ENCODE results near the gene TRPC4. TPM values are rescaled to one million over a fixed set of nuclear protein-coding genes. Genes with fewer than 3 reads are reported as not detected.

The TRPC4 gene
- total RNA-seq, 1 experiment from 2014 or later: 19.0 TPM

DNA sequence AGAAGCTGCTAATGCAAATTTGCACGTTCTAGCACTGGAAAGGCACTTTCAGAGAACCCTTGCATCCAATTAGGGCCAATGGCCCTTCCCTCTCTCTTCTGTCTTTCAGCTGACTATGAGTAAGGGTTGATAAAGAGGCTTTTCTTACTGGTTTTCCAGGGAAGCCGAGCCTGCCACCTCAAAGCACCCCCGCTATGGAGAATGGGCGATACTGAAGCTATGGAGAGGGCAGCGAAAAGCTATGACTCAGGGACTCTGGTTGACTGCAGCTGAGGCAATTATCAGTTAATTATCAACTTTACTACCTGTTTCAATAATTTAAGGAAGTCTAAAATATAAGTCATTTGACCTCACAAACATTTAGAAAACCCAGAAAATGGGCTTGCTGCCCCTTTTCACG lies 115.8 kb downstream of the TRPC4 start:
- no peaks in the 10 kb centered on the region for H3K23me2 ChIP-seq (ENCODE audit: insufficient read length, low read depth, low read length, poor library complexity, severe bottlenecking)
- no peak overlapping the region for H2BK5ac ChIP-seq (ENCODE audit: insufficient read length, low read length)
- H2BK15ac ChIP-seq (ENCODE audit: low read depth, low read length): no peak overlapping the region
- H4K5ac ChIP-seq (ENCODE audit: insufficient read length, low read depth, low read length): no peak overlapping the region
- WGBS (ENCODE audit: extremely low coverage, insufficient read length, low lambda C conversion rate): no CpG with 5 or more reads among the region's 6 CpGs
- no peaks in the 10 kb centered on the region for H3K9me3 ChIP-seq (ENCODE audit: control insufficient read depth, low read depth, low read length)
- H3K56ac ChIP-seq (ENCODE audit: insufficient read length, low read depth, low read length): no peak overlapping the region
- no peak overlapping the region for H3K27ac ChIP-seq (ENCODE audit: insufficient read length, low read depth, low read length)
- no peak overlapping the region for H2BK12ac ChIP-seq (ENCODE audit: insufficient read length, low read depth, low read length)
- Mint-ChIP-seq H3K4me3 (no peak overlapping the region), H3K27ac (no peak overlapping the region; a peak in 1 of 7 replicates), H3K36me3 (ENCODE audit: insufficient read depth in 1 of 3, low read depth in 3 of 3) (no peaks in the 10 kb centered on the region; a peak in 1 of 7 replicates), H3K27me3 (ENCODE audit: low read depth) (no peaks in the 10 kb centered on the region), H3K4me1 (peaks cover 0 to 11% of the 10 kb centered on the region in 2 experiments; a peak in 2 of 4 replicates), H3K9me3 (no peaks in the 10 kb centered on the region)
- H2BK120ac ChIP-seq (ENCODE audit: low read depth, low read length, poor library complexity, severe bottlenecking): no peak overlapping the region
- no peak overlapping the region for H3K23ac ChIP-seq (ENCODE audit: insufficient read length, low read depth, low read length)
- no peak overlapping the region for H3K14ac ChIP-seq (ENCODE audit: insufficient read depth, low read length)
- no peaks in the 10 kb centered on the region for H3K27me3 ChIP-seq (ENCODE audit: insufficient read depth, low read length)
- H4K20me1 ChIP-seq (ENCODE audit: control insufficient read depth, insufficient read depth, insufficient read length): no peaks in the 10 kb centered on the region
- TF ChIP-seq, protein P1, sequence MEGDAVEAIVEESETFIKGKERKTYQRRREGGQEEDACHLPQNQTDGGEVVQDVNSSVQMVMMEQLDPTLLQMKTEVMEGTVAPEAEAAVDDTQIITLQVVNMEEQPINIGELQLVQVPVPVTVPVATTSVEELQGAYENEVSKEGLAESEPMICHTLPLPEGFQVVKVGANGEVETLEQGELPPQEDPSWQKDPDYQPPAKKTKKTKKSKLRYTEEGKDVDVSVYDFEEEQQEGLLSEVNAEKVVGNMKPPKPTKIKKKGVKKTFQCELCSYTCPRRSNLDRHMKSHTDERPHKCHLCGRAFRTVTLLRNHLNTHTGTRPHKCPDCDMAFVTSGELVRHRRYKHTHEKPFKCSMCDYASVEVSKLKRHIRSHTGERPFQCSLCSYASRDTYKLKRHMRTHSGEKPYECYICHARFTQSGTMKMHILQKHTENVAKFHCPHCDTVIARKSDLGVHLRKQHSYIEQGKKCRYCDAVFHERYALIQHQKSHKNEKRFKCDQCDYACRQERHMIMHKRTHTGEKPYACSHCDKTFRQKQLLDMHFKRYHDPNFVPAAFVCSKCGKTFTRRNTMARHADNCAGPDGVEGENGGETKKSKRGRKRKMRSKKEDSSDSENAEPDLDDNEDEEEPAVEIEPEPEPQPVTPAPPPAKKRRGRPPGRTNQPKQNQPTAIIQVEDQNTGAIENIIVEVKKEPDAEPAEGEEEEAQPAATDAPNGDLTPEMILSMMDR (conservative IDR thresholded peaks at IDR 0.05): no peak
- H3T11ph ChIP-seq (ENCODE audit: low read length): no peak overlapping the region
- no peak overlapping the region for H3K18ac ChIP-seq (ENCODE audit: insufficient read length, low read depth, low read length)
- no peak overlapping the region for H2AFZ ChIP-seq (ENCODE audit: low read length)
- H3K9ac ChIP-seq (ENCODE audit: extremely low read depth, insufficient read length, low read length): peak overlapping the region; percentile 7
- no peak overlapping the region for H4K8ac ChIP-seq (replicated peaks; ENCODE audit: insufficient read length, low read depth, low read length)
- no peak overlapping the region for H3K4me2 ChIP-seq (ENCODE audit: insufficient read depth, insufficient read length, low read length)
- no peaks in the 10 kb centered on the region for H3K79me1 ChIP-seq (ENCODE audit: insufficient read depth, low read depth, low read length, poor library complexity, severe bottlenecking)
- H3K79me2 ChIP-seq (ENCODE audit: insufficient read depth, low read length): no peaks in the 10 kb centered on the region
- no peak for DNase-seq
- H3K4ac ChIP-seq (ENCODE audit: low read depth, low read length): no peak overlapping the region
- no peak overlapping the region for H2AK5ac ChIP-seq (ENCODE audit: insufficient read length, low read length)
- H3K4me1 ChIP-seq (ENCODE audit: insufficient read depth, low read length): no peaks in the 10 kb centered on the region; the same call in 1 of the 2 replicates
- H4K91ac ChIP-seq (ENCODE audit: insufficient read length, low read depth, low read length): no peak overlapping the region
- no peak overlapping the region for H2BK20ac ChIP-seq (ENCODE audit: low read depth, low read length, poor library complexity, severe bottlenecking)

Measured in H9 (cell line).